Type B pancreatic cell (in vitro differentiated cells): Measurements from ENCODE around the gene CDK2AP2. TPM values are rescaled to one million over a fixed set of nuclear protein-coding genes. Genes with fewer than 3 reads are reported as not detected.

Experiments
- DNase-seq: peaks from one replicate; pipeline ENCODE4 v3.0.0; 2021; ENCODE audit warnings: mixed read lengths; ENCODE audit not compliant: unreplicated experiment; ENCODE audit errors: extremely low spot score
- H3K27ac Mint-ChIP-seq: 2 replicates; pipeline ENCODE4 v1.8.0; 2021; ENCODE audit warnings: mild to moderate bottlenecking, mixed read lengths
- H3K27me3 Mint-ChIP-seq: 2 replicates; pipeline ENCODE4 v1.8.0; 2021; ENCODE audit warnings: mixed read lengths
- H3K36me3 Mint-ChIP-seq: 2 replicates; pipeline ENCODE4 v1.8.0; 2021; ENCODE audit warnings: mixed read lengths
- H3K4me1 Mint-ChIP-seq: one replicate; pipeline ENCODE4 v1.8.0; 2021; ENCODE audit warnings: mixed read lengths; ENCODE audit not compliant: unreplicated experiment
- H3K4me3 Mint-ChIP-seq: 2 replicates; pipeline ENCODE4 v1.8.0; 2021; ENCODE audit warnings: mild to moderate bottlenecking, mixed read lengths
- H3K9me3 Mint-ChIP-seq: 2 replicates; pipeline ENCODE4 v1.8.0; 2021; ENCODE audit warnings: mixed read lengths
- CTCF ChIP-seq: fragments of 200-600 bp; sonication (generic); conservative IDR thresholded peaks from 2 replicates; pipeline ENCODE4 v1.5.0; 2021; ENCODE audit warnings: antibody characterized with exemption, mild to moderate bottlenecking
- total RNA-seq: library from RNA; stranded (reverse); gene quantifications from 2 replicates; pipeline ENCODE4 v1.2.1, GENCODE V29; 2021; ENCODE audit warnings: low replicate concordance

Gene CDK2AP2
- total RNA-seq, 1 donor from 2014 or later: 34.9 TPM

- Mint-ChIP-seq H3K9me3 (no peaks in the 10 kb centered on the region), H3K4me1 (peaks cover 27% of the 10 kb centered on the region), H3K27ac (peak overlapping the region; percentile 72), H3K4me3 (peak overlapping the region; percentile 88), H3K27me3 (peaks cover 5% of the 10 kb centered on the region), H3K36me3 (peaks cover 8% of the 10 kb centered on the region)
- TF ChIP-seq CTCF: no peak
- no peak for DNase-seq
These were observed 3.7 kb downstream of the CDK2AP2 start for GRCh38 chr11:67504005-67504949.

- peaks cover 5% of the 10 kb centered on the region for H3K27me3 Mint-ChIP-seq
- no peaks in the 10 kb centered on the region for H3K9me3 Mint-ChIP-seq
- H3K4me3 Mint-ChIP-seq: peak overlapping the region; percentile 81
- peaks cover 22% of the 10 kb centered on the region for H3K4me1 Mint-ChIP-seq
- H3K36me3 Mint-ChIP-seq: peaks cover 8% of the 10 kb centered on the region
- H3K27ac Mint-ChIP-seq: peak overlapping the region; percentile 64
- DNase-seq: peak; percentile 60
- no peak for TF ChIP-seq CTCF
These were observed 4.6 kb downstream of the CDK2AP2 start for GRCh38 chr11:67503119-67504004.

GRCh38 chr11:67502328-67502979 is 5.5 kb downstream of the CDK2AP2 start:
- Mint-ChIP-seq H3K36me3 (peaks cover 8% of the 10 kb centered on the region), H3K27me3 (peaks cover 5% of the 10 kb centered on the region), H3K9me3 (no peaks in the 10 kb centered on the region), H3K4me1 (peaks cover 22% of the 10 kb centered on the region), H3K4me3 (peak overlapping the region; percentile 81), H3K27ac (peak overlapping the region; percentile 64)
- no peak for DNase-seq
- TF ChIP-seq CTCF: no peak

GRCh38 chr11:67501854-67502253 is 6.1 kb downstream of the CDK2AP2 start:
- Mint-ChIP-seq H3K4me1 (peaks cover 18% of the 10 kb centered on the region), H3K27ac (no peak overlapping the region), H3K4me3 (no peak overlapping the region), H3K9me3 (no peaks in the 10 kb centered on the region), H3K27me3 (peaks cover 5% of the 10 kb centered on the region), H3K36me3 (peaks cover 8% of the 10 kb centered on the region)
- DNase-seq: no peak
- no peak for TF ChIP-seq CTCF
